GM18505 (cell line): ENCODE data around the gene ANKRD34A.
"Not testable (repeated sequence)": the region's sequence is repeated elsewhere in the genome, so short reads cannot be mapped to it uniquely, and the experiment has no call there.

Experiments used
- ATAC-seq: cut with Tn5 transposase; IDR thresholded peaks from one replicate; pipeline ENCODE4 v1.9.1; 2021; ENCODE audit not compliant: unreplicated experiment
- POLR2A ChIP-seq: IDR thresholded peaks from 4 replicates; pipeline ENCODE4 v1.6.1; 2011; ENCODE audit warnings: borderline replicate concordance; ENCODE audit not compliant: insufficient read depth, insufficient read length; ENCODE audit errors: extremely low read depth

The ANKRD34A gene

GRCh38 chr1:145957443-145958319, 6.7 kb downstream of the ANKRD34A start, which contains the start of gene LIX1L:
Gene LIX1L (minus strand): TSS chr1:145958017. CDS start chr1:145957927, 90 bp downstream.
- peak; percentile 77 for TF ChIP-seq POLR2A

GRCh38 chr1:145956781-145957442, 7.5 kb downstream of the ANKRD34A start:
- ATAC-seq: no peak
- TF ChIP-seq POLR2A: no peak

More at GRCh38 chr1:145957443-145958319, 6.7 kb downstream of the ANKRD34A start, which contains the start of gene LIX1L:
- peak; percentile 88 for ATAC-seq

- no peak for ATAC-seq
- no peak for TF ChIP-seq POLR2A
Measured at GRCh38 chr1:145956361-145956760, 8.0 kb downstream of the ANKRD34A start.

- no peak for ATAC-seq
- TF ChIP-seq POLR2A: no peak
Measured at GRCh38 chr1:145955436-145955835, 8.9 kb downstream of the ANKRD34A start.

- ATAC-seq: no peak
- TF ChIP-seq POLR2A: no peak
Measured at GRCh38 chr1:145953861-145954260, 10.5 kb downstream of the ANKRD34A start.

- TF ChIP-seq POLR2A: no peak
- ATAC-seq: no peak
Measured at GRCh38 chr1:145952903-145953302, 11.5 kb downstream of the ANKRD34A start.

DNA sequence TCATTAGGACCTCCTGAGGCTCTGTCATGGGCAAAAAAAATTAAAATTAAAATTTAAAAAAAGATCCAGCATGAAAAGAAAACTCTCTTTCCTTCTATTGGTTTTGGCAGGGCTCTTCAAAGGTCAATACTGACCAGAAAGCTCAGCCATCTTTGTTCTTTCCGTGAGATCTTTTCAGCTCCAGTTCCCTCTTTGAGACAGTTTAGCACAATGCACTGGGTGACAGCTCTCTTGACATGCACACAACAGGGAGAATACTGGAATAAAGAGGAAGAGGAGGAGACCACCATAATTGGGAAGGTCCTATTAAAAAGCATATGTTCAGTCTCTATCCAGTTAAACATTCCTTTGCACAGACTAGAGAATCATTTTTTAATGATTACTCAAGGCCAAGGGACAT, 12.8 kb downstream of the ANKRD34A start:
- no peak for TF ChIP-seq POLR2A
- no peak for ATAC-seq

GRCh38 chr1:145949219-145949618, 15.2 kb downstream of the ANKRD34A start:
- no peak for ATAC-seq
- TF ChIP-seq POLR2A: no peak

- ATAC-seq: no peak
- TF ChIP-seq POLR2A: no peak
Measured at GRCh38 chr1:145947551-145947950, 16.8 kb downstream of the ANKRD34A start.

DNA sequence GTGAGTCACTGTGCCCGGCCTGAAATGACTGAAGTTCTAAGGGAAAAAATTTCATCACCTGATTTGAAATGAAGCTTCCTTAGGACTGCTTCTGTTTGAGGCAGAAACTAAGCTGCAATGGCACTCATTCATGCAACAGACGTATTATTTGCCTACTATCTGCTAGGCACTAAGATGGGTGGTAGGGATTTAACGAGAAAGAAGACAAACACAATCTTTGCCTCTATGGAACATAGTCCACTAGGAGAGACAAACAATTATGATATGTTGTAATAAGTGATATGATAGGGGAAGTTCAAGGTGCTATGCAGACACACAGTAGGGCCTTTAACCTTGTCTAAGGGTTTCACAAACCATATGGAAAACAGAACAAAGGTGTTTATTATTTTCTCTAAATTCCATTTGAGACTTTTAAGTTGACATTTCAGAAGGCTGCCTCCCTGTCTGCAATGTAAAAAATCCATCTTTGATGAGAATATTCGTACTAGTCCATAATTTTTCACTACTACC, 17.8 kb downstream of the ANKRD34A start:
- no peak for TF ChIP-seq POLR2A
- ATAC-seq: no peak

GRCh38 chr1:145944532-145944931, 19.8 kb downstream of the ANKRD34A start:
- no peak for ATAC-seq
- no peak for TF ChIP-seq POLR2A

GRCh38 chr1:145942871-145943270, 21.5 kb downstream of the ANKRD34A start:
- no peak for TF ChIP-seq POLR2A
- no peak for ATAC-seq

GRCh38 chr1:145942405-145942804, 22.0 kb downstream of the ANKRD34A start:
- TF ChIP-seq POLR2A: no peak
- ATAC-seq: no peak

GRCh38 chr1:145937436-145937835, 26.9 kb downstream of the ANKRD34A start:
- no peak for ATAC-seq

DNA sequence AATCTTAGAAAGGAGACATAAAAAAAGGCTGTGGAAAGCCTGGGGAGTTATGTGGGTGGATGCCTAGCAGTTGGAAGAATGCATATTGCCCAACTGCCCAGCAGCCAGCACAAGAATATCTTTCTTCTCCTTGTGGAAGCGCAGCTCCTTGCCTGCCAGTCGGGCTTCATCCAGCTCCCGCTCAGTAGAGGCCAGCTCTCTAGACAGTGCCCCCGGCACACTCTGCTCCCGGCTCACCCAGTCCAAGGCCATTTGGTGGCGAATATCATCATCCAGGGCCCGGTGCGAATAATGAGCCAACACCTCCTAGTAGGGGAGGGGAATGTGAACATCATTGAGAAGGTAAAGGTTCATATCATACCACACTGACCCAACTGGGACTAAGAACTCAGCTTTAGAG, 28.1 kb downstream of the ANKRD34A start:
- no peak for ATAC-seq
- TF ChIP-seq POLR2A: no peak

More at GRCh38 chr1:145937436-145937835, 26.9 kb downstream of the ANKRD34A start:
- no peak for TF ChIP-seq POLR2A

- ATAC-seq: no peak
- TF ChIP-seq POLR2A: no peak
Measured at GRCh38 chr1:145935708-145936107, 28.7 kb downstream of the ANKRD34A start.

- ATAC-seq: not testable (repeated sequence)
Measured at GRCh38 chr1:145932522-145933009, 31.8 kb downstream of the ANKRD34A start.
